Gastroesophageal sphincter (tissue), 3 donors: ENCODE measurements around the gene PLXNA2.

ENCODE experiments used
- CTCF ChIP-seq, 4 experiments: fragments of 200-600 bp in 2 of 4; fragments of 450-650 bp in 2 of 4; sonication (generic) in 1 of 4; IDR thresholded peaks; one replicate each; pipeline ENCODE4 v1.5.1; 2017 to 2019; ENCODE audit warnings: antibody characterized with exemption in 4 of 4, mild to moderate bottlenecking in 2 of 4, moderate library complexity in 2 of 4
- POLR2AphosphoS5 ChIP-seq: sonication (generic); formaldehyde crosslinking; IDR thresholded peaks from one replicate; pipeline ENCODE4 v1.6.1; 2017; ENCODE audit warnings: antibody characterized with exemption

DNA sequence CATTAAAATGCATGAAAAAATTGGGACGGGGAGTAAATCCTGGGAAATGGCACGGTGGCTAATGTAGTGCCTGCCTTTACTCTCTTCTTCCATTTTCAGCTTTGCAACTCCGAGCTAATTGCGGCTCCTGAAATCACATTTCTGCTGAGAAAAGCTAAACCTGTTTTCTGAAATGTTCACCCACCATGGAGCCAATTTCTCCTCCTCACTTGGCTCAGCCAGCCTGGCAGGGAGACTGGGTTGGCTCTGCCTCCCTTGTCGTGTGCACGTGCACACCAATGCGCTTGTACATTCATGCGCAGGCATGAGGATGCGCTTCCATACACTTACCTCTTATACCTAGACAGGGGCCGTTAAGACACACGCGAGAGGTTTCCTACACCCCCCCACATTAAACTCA, 165.4 kb downstream of the PLXNA2 start:
- no peak for TF ChIP-seq CTCF (IDR thresholded peaks at IDR 0.05)
- TF ChIP-seq POLR2AphosphoS5, result no peak
